B cell (primary cell): ENCODE data around the gene NRP1.

Source experiments
- EZH2 ChIP-seq: IDR thresholded peaks from 2 replicates; pipeline ENCODE4 v1.6.1; 2012; ENCODE audit warnings: borderline replicate concordance, low read depth, mild to moderate bottlenecking, moderate library complexity, low read length; ENCODE audit not compliant: insufficient read depth, poor library complexity, severe bottlenecking
- TF ChIP-seq, protein P1 (sequence below): fragments of 200-600 bp; IDR thresholded peaks from one replicate; pipeline ENCODE4 v1.8.0; 2022; ENCODE audit warnings: antibody characterized with exemption, mild to moderate bottlenecking

DNA sequence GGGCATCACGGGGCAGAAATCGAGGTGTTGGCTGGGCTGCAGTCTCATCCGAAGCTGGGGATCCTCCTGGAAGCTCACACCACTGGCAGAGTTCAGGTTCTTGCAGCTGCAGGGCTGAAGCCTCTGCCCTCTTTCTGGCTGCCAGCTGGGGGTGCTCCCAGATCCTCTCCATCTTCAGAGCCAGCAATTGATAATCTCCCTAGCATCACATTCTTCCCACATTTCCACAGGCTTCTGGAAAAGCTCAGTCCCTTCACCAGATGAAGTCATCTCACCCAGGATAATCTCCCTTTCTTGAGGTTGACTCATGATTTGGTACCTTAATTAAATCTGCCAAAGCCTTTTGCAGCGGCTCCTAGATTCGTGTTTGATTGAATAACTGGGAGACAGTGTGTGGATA, 55.2 kb downstream of the NRP1 start:
- TF ChIP-seq, protein P1, sequence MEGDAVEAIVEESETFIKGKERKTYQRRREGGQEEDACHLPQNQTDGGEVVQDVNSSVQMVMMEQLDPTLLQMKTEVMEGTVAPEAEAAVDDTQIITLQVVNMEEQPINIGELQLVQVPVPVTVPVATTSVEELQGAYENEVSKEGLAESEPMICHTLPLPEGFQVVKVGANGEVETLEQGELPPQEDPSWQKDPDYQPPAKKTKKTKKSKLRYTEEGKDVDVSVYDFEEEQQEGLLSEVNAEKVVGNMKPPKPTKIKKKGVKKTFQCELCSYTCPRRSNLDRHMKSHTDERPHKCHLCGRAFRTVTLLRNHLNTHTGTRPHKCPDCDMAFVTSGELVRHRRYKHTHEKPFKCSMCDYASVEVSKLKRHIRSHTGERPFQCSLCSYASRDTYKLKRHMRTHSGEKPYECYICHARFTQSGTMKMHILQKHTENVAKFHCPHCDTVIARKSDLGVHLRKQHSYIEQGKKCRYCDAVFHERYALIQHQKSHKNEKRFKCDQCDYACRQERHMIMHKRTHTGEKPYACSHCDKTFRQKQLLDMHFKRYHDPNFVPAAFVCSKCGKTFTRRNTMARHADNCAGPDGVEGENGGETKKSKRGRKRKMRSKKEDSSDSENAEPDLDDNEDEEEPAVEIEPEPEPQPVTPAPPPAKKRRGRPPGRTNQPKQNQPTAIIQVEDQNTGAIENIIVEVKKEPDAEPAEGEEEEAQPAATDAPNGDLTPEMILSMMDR: no peak
- TF ChIP-seq EZH2: no peak
